Stimulated activated CD4-positive, alpha-beta T cell treated with anti-CD3 and anti-CD28 coated beads, Interleukin-4, amount 100 ng/mL, for 24 hours (primary cell): ENCODE measurements around the gene PLEKHA6.
A peak's percentile ranks its signal among the peaks of the same experiment; 100 is the strongest.

Experiments used
- DNase-seq: peaks from one replicate; pipeline ENCODE4 v3.0.0-alpha.2; 2020

PLEKHA6 gene

GRCh38 chr1:204359474-204360255 is at the start of gene PLEKHA6:
PLEKHA6 (minus strand) TSS chr1:204359929; CDS start chr1:204273727, 86,202 bp downstream.
- no peak for DNase-seq

GRCh38 chr1:204409123-204409522 is 49.4 kb upstream of the PLEKHA6 start:
- no peak for DNase-seq

DNA sequence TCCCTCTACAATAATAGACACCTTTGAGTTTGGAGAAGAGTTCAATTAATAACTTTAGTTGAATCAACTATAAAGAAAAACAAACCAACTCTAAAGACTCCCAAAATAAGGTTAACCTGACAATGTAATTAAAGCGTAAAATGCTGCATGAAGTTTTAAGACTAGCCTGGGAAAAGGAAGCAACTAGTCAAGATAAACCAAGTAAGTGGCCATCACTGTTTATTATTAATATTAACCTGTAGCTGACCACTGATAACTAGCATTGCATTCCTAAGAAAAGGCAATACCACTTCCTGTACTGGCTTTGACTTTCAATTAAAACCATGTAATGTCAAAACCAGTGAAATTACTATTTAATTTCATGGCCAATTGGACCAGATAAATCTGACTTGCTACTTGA is 48.9 kb upstream of the PLEKHA6 start:
- no peak for DNase-seq

DNA sequence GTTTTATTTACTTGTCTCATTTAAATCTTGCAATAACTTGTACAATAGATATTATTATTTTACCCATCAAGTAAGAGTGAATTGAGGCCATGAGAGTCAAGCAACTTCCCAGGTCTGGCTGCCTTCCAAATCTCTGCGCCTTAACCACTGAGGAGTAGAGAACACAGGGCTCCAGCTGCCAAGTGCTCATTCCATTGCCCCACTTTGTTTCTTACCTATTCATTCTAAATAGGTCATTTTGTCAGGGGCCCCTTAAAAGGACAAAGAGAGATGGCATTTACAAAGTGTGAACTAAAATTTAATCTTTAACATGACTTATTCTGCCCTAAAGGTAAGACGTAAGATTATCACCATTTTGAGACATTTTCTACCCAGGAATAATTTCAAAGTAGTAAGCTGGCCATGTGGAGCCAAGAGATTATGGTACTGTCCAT is 48.4 kb upstream of the PLEKHA6 start:
- DNase-seq, result peak; percentile 21

- no peak for DNase-seq
Measured at GRCh38 chr1:204407295-204407971, 47.7 kb upstream of the PLEKHA6 start.

- no peak for DNase-seq
Measured at GRCh38 chr1:204406621-204407020, 46.9 kb upstream of the PLEKHA6 start.

GRCh38 chr1:204405988-204406387 is 46.3 kb upstream of the PLEKHA6 start:
- DNase-seq, result no peak

DNA sequence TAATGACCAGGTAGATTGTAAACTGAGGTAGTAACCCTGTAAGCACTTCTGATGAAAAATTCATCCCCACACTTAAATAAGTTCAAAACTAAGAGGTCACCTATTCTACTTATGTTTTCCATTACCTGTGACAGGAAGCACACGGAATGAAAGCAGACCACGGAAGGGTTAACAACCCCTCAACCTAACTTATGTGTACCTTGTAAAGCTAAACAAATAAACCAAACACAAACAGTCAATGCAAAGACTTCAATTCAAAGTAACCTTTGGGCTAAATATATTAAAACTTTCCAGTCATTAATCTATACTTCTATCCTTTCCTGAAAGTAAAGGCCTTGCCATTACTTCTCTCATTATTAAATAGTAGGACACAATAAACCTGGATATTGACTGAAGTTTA is 44.9 kb upstream of the PLEKHA6 start:
- DNase-seq, result no peak

DNA sequence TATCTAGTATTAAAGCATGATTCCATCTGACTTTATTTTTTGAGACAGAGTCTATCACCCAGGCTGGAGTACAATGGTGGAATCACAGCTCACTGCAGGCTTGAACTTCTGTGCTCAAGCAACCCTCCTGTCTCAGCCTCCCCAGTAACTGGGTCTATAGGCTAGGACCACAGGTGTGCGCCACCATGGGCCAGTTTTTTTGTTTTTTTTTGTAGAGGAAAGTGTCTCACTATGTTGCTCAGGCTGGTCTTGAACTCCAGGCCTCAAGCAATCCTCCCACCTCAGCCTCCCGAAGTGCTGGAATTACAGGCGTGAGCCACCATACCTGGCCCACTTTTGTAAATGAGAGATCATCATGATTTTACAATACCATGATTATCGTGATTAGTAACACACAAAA is 42.7 kb upstream of the PLEKHA6 start:
- no peak for DNase-seq

GRCh38 chr1:204401730-204402129 is 42.0 kb upstream of the PLEKHA6 start:
- DNase-seq, result no peak

- no peak for DNase-seq
Measured at GRCh38 chr1:204400882-204401510, 41.3 kb upstream of the PLEKHA6 start.

GRCh38 chr1:204398197-204399125 is 38.7 kb upstream of the PLEKHA6 start:
- DNase-seq, result peak; percentile 64

GRCh38 chr1:204396015-204396583 is 36.4 kb upstream of the PLEKHA6 start:
- no peak for DNase-seq

GRCh38 chr1:204391629-204392028 is 31.9 kb upstream of the PLEKHA6 start:
- no peak for DNase-seq

GRCh38 chr1:204390751-204391466 is 31.2 kb upstream of the PLEKHA6 start:
- no peak for DNase-seq

DNA sequence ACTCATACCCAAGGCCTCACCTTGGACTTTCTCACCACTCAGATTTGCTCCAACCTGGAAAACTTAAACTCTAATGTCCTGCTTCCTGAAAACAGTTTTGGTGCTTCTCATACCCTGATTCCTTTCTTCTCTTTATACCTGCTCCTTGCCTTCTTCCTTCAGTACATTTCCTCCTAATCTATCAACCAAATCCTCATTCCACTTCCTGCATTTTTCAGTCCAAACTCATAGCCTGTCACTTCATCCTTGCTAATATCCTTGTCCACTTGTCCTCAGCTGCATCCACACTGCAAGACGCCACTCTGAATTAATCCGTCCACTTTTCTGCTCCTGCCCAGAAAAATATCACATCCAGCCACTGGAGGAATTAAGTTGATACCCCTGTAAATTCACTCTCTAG is 26.0 kb upstream of the PLEKHA6 start:
- no peak for DNase-seq

GRCh38 chr1:204384636-204385352 is 25.1 kb upstream of the PLEKHA6 start:
- DNase-seq, result no peak

- DNase-seq, result no peak
Measured at GRCh38 chr1:204383163-204383904, 23.6 kb upstream of the PLEKHA6 start.

GRCh38 chr1:204382714-204383083 is 23.0 kb upstream of the PLEKHA6 start:
- no peak for DNase-seq

- no peak for DNase-seq
Measured at GRCh38 chr1:204380293-204380831, 20.6 kb upstream of the PLEKHA6 start.
